MM.1S (cell line): Measurements from ENCODE around the gene CPA5.

Experiments
- DNase-seq: peaks from one replicate; pipeline ENCODE4 v3.0.0-alpha.2; 2015
- H2AFZ ChIP-seq: fragments of 300-600 bp; sonication (generic); 2 replicates; pipeline ENCODE4 v1.6.0; 2016; ENCODE audit warnings: antibody characterized with exemption, low read length
- H3F3A ChIP-seq: fragments of 300-600 bp; sonication (generic); 2 replicates; pipeline ENCODE4 v1.6.1; 2016; ENCODE audit warnings: mild to moderate bottlenecking, antibody characterized with exemption, low read length, moderate library complexity, mixed read lengths; ENCODE audit not compliant: insufficient read depth
- H3K27ac ChIP-seq: fragments of 300-600 bp; sonication (generic); 2 replicates; pipeline ENCODE4 v1.5.1; 2016; ENCODE audit warnings: mild to moderate bottlenecking, low read length
- H3K27me3 ChIP-seq: fragments of 300-600 bp; sonication (generic); replicated peaks from 2 replicates; pipeline ENCODE4 v1.6.0; 2016; ENCODE audit warnings: low read length; ENCODE audit not compliant: insufficient read depth
- H3K36me3 ChIP-seq: fragments of 300-600 bp; sonication (generic); replicated peaks from 2 replicates; pipeline ENCODE4 v1.6.1; 2016; ENCODE audit warnings: mild to moderate bottlenecking, low read length, mixed read lengths; ENCODE audit not compliant: insufficient read depth
- H3K4me1 ChIP-seq: fragments of 300-600 bp; sonication (generic); 2 replicates; pipeline ENCODE4 v1.6.1; 2016; ENCODE audit warnings: low read length, mixed read lengths
- H3K4me2 ChIP-seq: fragments of 300-600 bp; sonication (generic); 2 replicates; pipeline ENCODE4 v1.6.0; 2016; ENCODE audit warnings: low read depth, low read length
- H3K4me3 ChIP-seq: fragments of 300-600 bp; sonication (generic); 2 replicates; pipeline ENCODE4 v1.5.1; 2016; ENCODE audit warnings: low read length, mixed read lengths
- H3K79me2 ChIP-seq: fragments of 300-600 bp; sonication (generic); 2 replicates; pipeline ENCODE4 v1.6.1; 2016; ENCODE audit warnings: mixed run types, low read length, mixed read lengths
- H3K9ac ChIP-seq: fragments of 300-600 bp; sonication (generic); 2 replicates; pipeline ENCODE4 v1.6.1; 2016; ENCODE audit warnings: low read length, mixed read lengths
- H3K9me2 ChIP-seq: fragments of 300-600 bp; sonication (generic); replicated peaks from 2 replicates; pipeline ENCODE4 v1.6.1; 2016; ENCODE audit warnings: mild to moderate bottlenecking, low read length, mixed read lengths; ENCODE audit not compliant: insufficient read depth
- H3K9me3 ChIP-seq: fragments of 300-600 bp; sonication (generic); replicated peaks from 2 replicates; pipeline ENCODE4 v1.6.1; 2016; ENCODE audit warnings: mild to moderate bottlenecking, low read length, mixed read lengths; ENCODE audit not compliant: insufficient read depth
- H4K20me1 ChIP-seq: fragments of 300-600 bp; sonication (generic); 2 replicates; pipeline ENCODE4 v1.6.1; 2016; ENCODE audit warnings: mild to moderate bottlenecking, low read length, moderate library complexity, mixed read lengths; ENCODE audit not compliant: insufficient read depth
- EZH2 ChIP-seq: fragments of 300-600 bp; sonication (generic); optimal IDR thresholded peaks from 2 replicates; pipeline ENCODE3; 2017; ENCODE audit warnings: low read depth, mild to moderate bottlenecking, antibody characterized with exemption, low read length, mixed read lengths
- EZH2phosphoT487 ChIP-seq: fragments of 300-600 bp; sonication (generic); IDR thresholded peaks from 2 replicates; pipeline ENCODE4 v1.6.1; 2018; ENCODE audit warnings: antibody characterized with exemption, low read length
- TF ChIP-seq, protein P1 (sequence below): fragments of 300-600 bp; sonication (generic); IDR thresholded peaks from 2 replicates; pipeline ENCODE4 v1.5.1; 2016; ENCODE audit warnings: antibody characterized with exemption, low read length, mixed read lengths

Gene CPA5

DNA sequence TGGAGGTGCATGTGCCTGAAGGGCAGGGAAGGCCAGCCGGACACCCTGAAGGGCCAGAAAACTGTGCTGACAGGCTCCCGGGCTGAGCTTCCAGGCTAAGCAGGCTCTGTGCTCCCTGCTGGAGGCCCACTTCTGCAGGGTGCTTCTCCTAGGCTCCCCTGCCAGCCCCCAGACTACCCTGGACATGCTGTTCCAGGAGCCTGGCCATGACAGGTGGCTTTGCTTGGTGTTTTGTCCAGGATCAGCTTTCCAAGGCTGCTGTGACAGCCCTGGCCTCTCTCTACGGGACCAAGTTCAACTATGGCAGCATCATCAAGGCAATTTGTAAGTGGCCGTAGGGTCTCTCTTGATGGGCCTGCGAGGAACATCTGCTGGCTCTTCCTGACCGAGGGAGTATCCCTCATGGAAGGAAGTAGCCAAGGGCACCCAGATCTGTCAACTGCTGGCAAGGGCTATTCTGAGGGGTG is 41.0 kb downstream of the CPA5 start:
- H3F3A ChIP-seq, result no peaks in the 10 kb centered on the region
- H2AFZ ChIP-seq, result no peak overlapping the region
- H4K20me1 ChIP-seq, result no peaks in the 10 kb centered on the region
- DNase-seq, result no peak
- no peak overlapping the region for H3K27ac ChIP-seq
- no peak overlapping the region for H3K4me2 ChIP-seq
- no peak for TF ChIP-seq EZH2
- TF ChIP-seq, protein P1, sequence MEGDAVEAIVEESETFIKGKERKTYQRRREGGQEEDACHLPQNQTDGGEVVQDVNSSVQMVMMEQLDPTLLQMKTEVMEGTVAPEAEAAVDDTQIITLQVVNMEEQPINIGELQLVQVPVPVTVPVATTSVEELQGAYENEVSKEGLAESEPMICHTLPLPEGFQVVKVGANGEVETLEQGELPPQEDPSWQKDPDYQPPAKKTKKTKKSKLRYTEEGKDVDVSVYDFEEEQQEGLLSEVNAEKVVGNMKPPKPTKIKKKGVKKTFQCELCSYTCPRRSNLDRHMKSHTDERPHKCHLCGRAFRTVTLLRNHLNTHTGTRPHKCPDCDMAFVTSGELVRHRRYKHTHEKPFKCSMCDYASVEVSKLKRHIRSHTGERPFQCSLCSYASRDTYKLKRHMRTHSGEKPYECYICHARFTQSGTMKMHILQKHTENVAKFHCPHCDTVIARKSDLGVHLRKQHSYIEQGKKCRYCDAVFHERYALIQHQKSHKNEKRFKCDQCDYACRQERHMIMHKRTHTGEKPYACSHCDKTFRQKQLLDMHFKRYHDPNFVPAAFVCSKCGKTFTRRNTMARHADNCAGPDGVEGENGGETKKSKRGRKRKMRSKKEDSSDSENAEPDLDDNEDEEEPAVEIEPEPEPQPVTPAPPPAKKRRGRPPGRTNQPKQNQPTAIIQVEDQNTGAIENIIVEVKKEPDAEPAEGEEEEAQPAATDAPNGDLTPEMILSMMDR, result no peak
- no peak for TF ChIP-seq EZH2phosphoT487
- no peaks in the 10 kb centered on the region for H3K9me2 ChIP-seq
- H3K36me3 ChIP-seq, result no peaks in the 10 kb centered on the region
- H3K9ac ChIP-seq, result no peak overlapping the region
- no peak overlapping the region for H3K4me3 ChIP-seq
- H3K9me3 ChIP-seq, result no peaks in the 10 kb centered on the region
- no peaks in the 10 kb centered on the region for H3K4me1 ChIP-seq
- H3K79me2 ChIP-seq, result no peaks in the 10 kb centered on the region
- H3K27me3 ChIP-seq, result no peaks in the 10 kb centered on the region

DNA sequence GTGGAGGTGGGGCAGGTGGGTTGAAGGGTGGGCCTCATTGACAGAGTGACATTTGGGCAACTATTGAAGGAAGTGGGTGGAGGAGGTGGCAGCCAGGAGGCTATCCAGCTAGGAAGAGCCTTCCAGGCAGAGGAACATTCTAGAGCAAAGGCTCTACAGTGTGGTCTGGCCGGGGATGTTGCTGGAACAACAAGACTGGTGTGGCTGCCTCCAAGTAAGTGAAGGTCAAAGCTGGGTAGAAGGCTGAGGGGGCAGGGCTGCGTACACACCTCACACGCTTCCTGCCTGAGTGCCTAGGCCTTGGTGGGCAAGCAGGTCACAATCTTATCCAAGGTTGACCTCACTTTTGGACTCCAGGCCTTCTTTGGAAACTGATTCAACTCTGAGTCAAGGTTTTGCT is 42.3 kb downstream of the CPA5 start:
- H4K20me1 ChIP-seq, result no peaks in the 10 kb centered on the region
- H3K4me3 ChIP-seq, result no peak overlapping the region
- H3K27ac ChIP-seq, result no peak overlapping the region
- no peak for DNase-seq
- no peaks in the 10 kb centered on the region for H3K9me2 ChIP-seq
- H3K79me2 ChIP-seq, result no peaks in the 10 kb centered on the region
- H2AFZ ChIP-seq, result no peak overlapping the region
- H3K36me3 ChIP-seq, result no peaks in the 10 kb centered on the region
- no peaks in the 10 kb centered on the region for H3K4me1 ChIP-seq
- H3K9me3 ChIP-seq, result no peaks in the 10 kb centered on the region
- H3F3A ChIP-seq, result no peaks in the 10 kb centered on the region
- H3K4me2 ChIP-seq, result no peak overlapping the region
- H3K27me3 ChIP-seq, result no peaks in the 10 kb centered on the region
- TF ChIP-seq EZH2phosphoT487 (no peak), EZH2 (no peak)
- TF ChIP-seq, protein P1, result no peak
- no peak overlapping the region for H3K9ac ChIP-seq

GRCh38 chr7:130387306-130387627 is 42.7 kb downstream of the CPA5 start:
- Histone ChIP-seq H3K4me3 (no peak overlapping the region), H3K4me2 (no peak overlapping the region), H3K27ac (no peak overlapping the region), H3K9ac (no peak overlapping the region), H3K36me3 (no peaks in the 10 kb centered on the region), H3F3A (no peaks in the 10 kb centered on the region), H3K27me3 (no peaks in the 10 kb centered on the region), H2AFZ (no peak overlapping the region), H4K20me1 (no peaks in the 10 kb centered on the region), H3K9me3 (no peaks in the 10 kb centered on the region), H3K4me1 (no peaks in the 10 kb centered on the region), H3K79me2 (no peaks in the 10 kb centered on the region), H3K9me2 (no peaks in the 10 kb centered on the region)
- DNase-seq, result no peak
- TF ChIP-seq EZH2phosphoT487 (no peak), EZH2 (no peak)
- TF ChIP-seq, protein P1, result no peak
